Astrocyte of the spinal cord (primary cell): Measurements from ENCODE around the gene INPP5A.

ENCODE experiments used
- DNase-seq: peaks from one replicate; pipeline ENCODE4 v3.0.0; 2011; ENCODE audit warnings: low read depth, low spot score
- H3K4me3 ChIP-seq: 2 replicates; pipeline ENCODE4 v1.5.1; 2011; ENCODE audit warnings: low read depth, mild to moderate bottlenecking, low read length, moderate library complexity
- in situ Hi-C: cut with HindIII; loops from 2 replicates; pipeline ENCODE4 v1.10.0; 2017; ENCODE audit warnings: low sequenced_read_pairs
- TF ChIP-seq, protein P1 (sequence below): IDR thresholded peaks from 2 replicates; pipeline ENCODE4 v1.5.1; 2012; ENCODE audit warnings: low read depth, mild to moderate bottlenecking, low read length, inconsistent platforms

INPP5A gene

GRCh38 chr10:132692311-132692710 lies 154.7 kb downstream of the INPP5A start:
- TF ChIP-seq, protein P1, sequence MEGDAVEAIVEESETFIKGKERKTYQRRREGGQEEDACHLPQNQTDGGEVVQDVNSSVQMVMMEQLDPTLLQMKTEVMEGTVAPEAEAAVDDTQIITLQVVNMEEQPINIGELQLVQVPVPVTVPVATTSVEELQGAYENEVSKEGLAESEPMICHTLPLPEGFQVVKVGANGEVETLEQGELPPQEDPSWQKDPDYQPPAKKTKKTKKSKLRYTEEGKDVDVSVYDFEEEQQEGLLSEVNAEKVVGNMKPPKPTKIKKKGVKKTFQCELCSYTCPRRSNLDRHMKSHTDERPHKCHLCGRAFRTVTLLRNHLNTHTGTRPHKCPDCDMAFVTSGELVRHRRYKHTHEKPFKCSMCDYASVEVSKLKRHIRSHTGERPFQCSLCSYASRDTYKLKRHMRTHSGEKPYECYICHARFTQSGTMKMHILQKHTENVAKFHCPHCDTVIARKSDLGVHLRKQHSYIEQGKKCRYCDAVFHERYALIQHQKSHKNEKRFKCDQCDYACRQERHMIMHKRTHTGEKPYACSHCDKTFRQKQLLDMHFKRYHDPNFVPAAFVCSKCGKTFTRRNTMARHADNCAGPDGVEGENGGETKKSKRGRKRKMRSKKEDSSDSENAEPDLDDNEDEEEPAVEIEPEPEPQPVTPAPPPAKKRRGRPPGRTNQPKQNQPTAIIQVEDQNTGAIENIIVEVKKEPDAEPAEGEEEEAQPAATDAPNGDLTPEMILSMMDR = no peak
- in situ Hi-C loops = no loop called here
- no peak for DNase-seq
- no peak overlapping the region for H3K4me3 ChIP-seq

- no peak overlapping the region for H3K4me3 ChIP-seq
- DNase-seq = no peak
- in situ Hi-C loops = no loop called here
- TF ChIP-seq, protein P1 = no peak
Observed at GRCh38 chr10:132693676-132694075, 156.1 kb downstream of the INPP5A start.

DNA sequence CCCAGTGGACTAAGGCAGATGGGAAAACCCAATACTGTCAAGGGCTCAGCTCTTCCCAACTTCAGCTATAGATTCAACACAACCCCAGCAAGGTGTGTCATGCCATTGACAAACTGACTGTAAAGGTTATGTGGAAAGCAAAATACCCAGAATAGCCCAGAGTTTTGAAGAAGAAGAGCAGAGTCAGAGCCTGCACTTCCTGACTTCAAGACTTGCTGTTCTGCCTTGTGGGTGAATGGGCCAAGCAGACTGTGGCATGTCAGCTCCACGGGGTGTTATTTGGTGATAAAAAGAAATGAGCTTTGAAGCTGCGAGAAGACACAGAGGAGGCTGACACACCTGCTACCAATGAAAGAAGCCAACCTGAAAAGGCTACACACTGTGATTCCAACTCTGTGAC lies 158.6 kb downstream of the INPP5A start:
- H3K4me3 ChIP-seq = no peak overlapping the region
- TF ChIP-seq, protein P1 = no peak
- in situ Hi-C loops = no loop called here
- no peak for DNase-seq

DNA sequence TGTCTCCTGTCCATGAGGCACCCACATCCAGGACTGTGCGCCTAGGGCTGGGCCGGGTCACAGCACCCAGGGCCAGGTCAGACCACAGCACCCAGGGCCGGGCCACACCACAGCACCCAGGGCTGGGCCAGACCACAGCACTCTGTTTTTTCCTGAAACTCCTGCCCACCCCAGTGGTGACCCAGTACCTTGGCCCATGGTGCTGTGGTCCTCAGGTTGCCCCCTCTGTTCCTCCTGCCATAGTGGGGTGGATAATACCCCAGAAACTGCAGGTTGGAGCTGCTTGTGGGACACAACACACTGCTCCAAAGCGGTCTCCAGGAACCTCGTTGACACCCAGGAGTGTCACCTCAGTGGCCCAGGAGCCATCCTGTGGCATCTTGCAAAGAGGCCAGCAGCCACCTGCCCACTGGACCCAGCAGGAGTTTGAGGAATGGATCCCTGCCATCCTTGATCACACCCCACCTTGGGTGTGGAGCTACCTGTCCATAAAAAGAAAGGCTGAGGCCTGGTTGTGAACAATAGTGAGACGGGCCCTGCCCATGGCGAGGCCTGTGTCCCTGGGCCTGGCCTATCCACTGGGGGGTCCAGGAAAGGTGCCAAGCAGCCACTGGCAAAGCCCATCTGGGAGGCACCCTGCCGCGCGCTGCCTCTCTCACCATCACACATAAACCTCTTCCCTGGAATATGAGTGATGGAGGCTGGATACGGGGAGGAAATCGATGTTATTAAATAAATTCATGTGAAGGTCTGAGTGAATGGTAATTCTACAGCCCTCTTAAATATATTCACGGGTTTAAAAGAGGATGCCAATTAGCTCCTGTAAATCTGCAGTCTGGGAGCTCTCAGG lies 159.4 kb downstream of the INPP5A start:
- no peak for DNase-seq
- in situ Hi-C loops = no loop called here
- no peak overlapping the region for H3K4me3 ChIP-seq
- TF ChIP-seq, protein P1 = no peak

DNA sequence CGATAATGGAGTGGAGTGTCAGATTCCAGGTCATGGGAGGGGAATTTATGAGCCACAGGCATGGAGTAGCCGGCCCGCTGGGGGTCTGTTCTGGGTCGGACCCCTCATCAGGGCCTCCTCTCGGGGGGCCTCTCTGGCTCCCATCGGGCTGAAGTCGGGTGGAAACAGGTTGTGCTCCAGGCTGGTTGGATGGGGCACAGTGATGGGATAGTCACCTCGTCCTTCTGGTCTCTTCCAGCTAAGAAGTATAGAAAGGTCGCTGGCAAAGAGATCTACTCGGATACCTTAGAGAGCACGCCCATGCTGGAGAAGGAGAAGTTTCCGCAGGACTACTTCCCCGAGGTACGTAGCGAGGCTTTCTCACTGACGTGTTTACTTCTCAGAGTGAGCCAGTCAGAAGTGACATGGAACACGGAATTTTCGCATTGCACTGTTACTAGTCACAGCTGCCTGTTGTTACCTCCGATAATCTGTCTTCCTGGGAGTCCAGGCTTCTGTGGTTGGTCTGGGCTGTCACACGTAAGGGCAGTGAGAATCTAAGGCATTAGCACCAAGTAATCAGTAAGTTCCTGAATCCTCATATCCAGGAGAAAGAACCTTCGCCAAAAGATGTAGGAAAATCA lies 160.1 kb downstream of the INPP5A start:
- in situ Hi-C loops = no loop called here
- H3K4me3 ChIP-seq = no peak overlapping the region
- TF ChIP-seq, protein P1 = no peak
- no peak for DNase-seq

DNA sequence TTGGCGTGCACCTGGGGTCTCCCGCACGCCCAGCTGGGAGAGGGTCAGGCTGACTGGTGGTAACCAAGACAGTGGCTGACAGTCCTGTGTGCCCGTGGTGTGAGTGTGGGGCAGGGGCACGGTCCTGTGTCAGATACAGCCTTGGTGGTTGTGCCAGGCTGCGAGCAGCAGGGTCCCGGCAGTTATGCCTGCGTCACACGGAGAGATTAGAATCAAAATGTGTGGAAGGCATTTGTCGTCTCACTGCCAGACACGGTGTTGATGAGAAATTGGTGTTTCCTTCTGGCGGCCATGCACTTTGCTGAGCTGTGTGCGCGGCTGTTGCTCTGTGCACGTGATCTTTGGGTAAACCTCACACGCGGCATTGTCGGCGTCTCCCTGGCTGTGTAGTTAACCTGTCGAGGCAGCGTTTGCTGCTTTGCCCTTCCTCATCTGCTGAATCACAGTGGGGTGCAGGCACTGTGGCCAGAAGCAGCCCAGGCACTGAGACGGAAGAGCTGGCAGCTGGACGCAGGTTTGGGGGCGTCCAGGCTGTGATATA lies 160.7 kb downstream of the INPP5A start:
- DNase-seq = no peak
- TF ChIP-seq, protein P1 = no peak
- H3K4me3 ChIP-seq = no peak overlapping the region
- in situ Hi-C loops = no loop called here
